GM12878 (cell line): ENCODE results near the gene ME3.

Experiments
- ATF2 ChIP-seq: IDR thresholded peaks from 2 replicates; pipeline ENCODE4 v1.6.1; 2012; ENCODE audit warnings: low read length, inconsistent platforms
- EZH2 ChIP-seq: IDR thresholded peaks from 2 replicates; pipeline ENCODE4 v1.6.1; 2012; ENCODE audit warnings: low read depth, mild to moderate bottlenecking, control low read depth, inconsistent platforms, low read length, borderline replicate concordance; ENCODE audit not compliant: control insufficient read depth
- MYC ChIP-seq: IDR thresholded peaks from 2 replicates; pipeline ENCODE4 v1.6.1; 2011; ENCODE audit warnings: mild to moderate bottlenecking, low read length, moderate library complexity, inconsistent platforms; ENCODE audit not compliant: insufficient read depth, insufficient replicate concordance, insufficient read length, severe bottlenecking
- POLR2A ChIP-seq: IDR thresholded peaks from 2 replicates; pipeline ENCODE4 v1.6.1; 2011; ENCODE audit warnings: low read depth, mild to moderate bottlenecking, low read length
- YBX1 ChIP-seq: fragments of 450-650 bp; IDR thresholded peaks from 2 replicates; pipeline ENCODE4 v1.6.1; 2016; ENCODE audit warnings: antibody characterized with exemption
- TF ChIP-seq, protein P1 (sequence below), 3 experiments: IDR thresholded peaks in 2 of 3; conservative IDR thresholded peaks in 1 of 3; 2 replicates each; pipeline ENCODE4 v1.5.1; 2011; ENCODE audit warnings: low read depth in 3 of 3, low read length in 3 of 3, mild to moderate bottlenecking in 3 of 3, control low read depth in 2 of 3, moderate library complexity in 2 of 3, inconsistent platforms in 1 of 3, mixed read lengths in 1 of 3; ENCODE audit not compliant: control insufficient read depth in 2 of 3, insufficient read depth in 1 of 3; ENCODE audit errors: extremely low read depth in 1 of 3

- TF ChIP-seq POLR2A, result no peak
- TF ChIP-seq, protein P1, sequence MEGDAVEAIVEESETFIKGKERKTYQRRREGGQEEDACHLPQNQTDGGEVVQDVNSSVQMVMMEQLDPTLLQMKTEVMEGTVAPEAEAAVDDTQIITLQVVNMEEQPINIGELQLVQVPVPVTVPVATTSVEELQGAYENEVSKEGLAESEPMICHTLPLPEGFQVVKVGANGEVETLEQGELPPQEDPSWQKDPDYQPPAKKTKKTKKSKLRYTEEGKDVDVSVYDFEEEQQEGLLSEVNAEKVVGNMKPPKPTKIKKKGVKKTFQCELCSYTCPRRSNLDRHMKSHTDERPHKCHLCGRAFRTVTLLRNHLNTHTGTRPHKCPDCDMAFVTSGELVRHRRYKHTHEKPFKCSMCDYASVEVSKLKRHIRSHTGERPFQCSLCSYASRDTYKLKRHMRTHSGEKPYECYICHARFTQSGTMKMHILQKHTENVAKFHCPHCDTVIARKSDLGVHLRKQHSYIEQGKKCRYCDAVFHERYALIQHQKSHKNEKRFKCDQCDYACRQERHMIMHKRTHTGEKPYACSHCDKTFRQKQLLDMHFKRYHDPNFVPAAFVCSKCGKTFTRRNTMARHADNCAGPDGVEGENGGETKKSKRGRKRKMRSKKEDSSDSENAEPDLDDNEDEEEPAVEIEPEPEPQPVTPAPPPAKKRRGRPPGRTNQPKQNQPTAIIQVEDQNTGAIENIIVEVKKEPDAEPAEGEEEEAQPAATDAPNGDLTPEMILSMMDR (IDR thresholded peaks at IDR 0.05 in 2 of 3, conservative IDR thresholded peaks at IDR 0.05 in 1 of 3; ENCODE audit: control insufficient read depth in 2 of 3, extremely low read depth in 1 of 3, insufficient read depth in 1 of 3, low read depth in 3 of 3, low read length in 3 of 3), result no peak
- no peak for TF ChIP-seq EZH2
- no peak for TF ChIP-seq MYC
- no peak for TF ChIP-seq YBX1
- TF ChIP-seq ATF2, result no peak
Measured at GRCh38 chr11:86579406-86579731, 93.0 kb downstream of the ME3 start.
